ENCODE measurements around the gene TLE4.

DNA sequence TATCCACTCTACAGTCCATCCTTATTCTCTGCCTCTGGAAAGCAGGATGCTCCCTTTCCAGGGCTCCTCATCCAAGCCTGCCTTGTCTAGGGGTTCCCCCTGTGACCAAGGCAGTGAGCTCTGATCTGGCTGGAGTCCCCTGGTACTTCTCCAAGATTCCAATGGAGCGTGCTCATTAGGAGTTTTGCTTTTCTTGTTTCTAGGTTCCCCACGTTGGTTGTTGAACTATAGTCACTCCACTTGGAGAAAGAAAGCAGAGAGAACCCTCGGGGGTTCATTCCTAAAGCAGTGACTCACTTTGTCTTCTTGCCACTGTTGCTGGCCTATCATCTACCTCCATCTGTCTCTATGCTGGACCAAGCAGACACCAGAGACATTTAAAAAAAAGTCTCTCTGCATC, 192.6 kb downstream of the TLE4 start:
- TF ChIP-seq POLR2A (IDR thresholded peaks at IDR 0.05; ENCODE audit: low read depth, low read length) = no peak
- no peak for TF ChIP-seq POLR2AphosphoS5 (IDR thresholded peaks at IDR 0.05; ENCODE audit: low read depth, low read length)
- no peak for TF ChIP-seq PAX5 (IDR thresholded peaks at IDR 0.05; ENCODE audit: insufficient read depth, low read length, severe bottlenecking)
- TF ChIP-seq TAF1 (IDR thresholded peaks at IDR 0.05; ENCODE audit: low read depth, low read length) = no peak

Measured in GM12891 (cell line).